KOPT-K1 (cell line): ENCODE measurements around the gene USHBP1.
A peak's percentile ranks its signal among the peaks of the same experiment; 100 is the strongest.
"Not testable (repeated sequence)": the region's sequence is repeated elsewhere in the genome, so short reads cannot be mapped to it uniquely, and the experiment has no call there.

Experiments
- H3K27ac ChIP-seq: fragments of 200-600 bp; sonication (generic); 2 replicates; pipeline ENCODE4 v1.5.1; 2016; ENCODE audit warnings: antibody characterized with exemption, mild to moderate bottlenecking, low read depth, low read length; ENCODE audit not compliant: poor library complexity, severe bottlenecking
- H3K36me3 ChIP-seq: fragments of 200-600 bp; sonication (generic); 2 replicates; pipeline ENCODE4 v1.5.1; 2017; ENCODE audit warnings: antibody characterized with exemption, mild to moderate bottlenecking, low read length, moderate library complexity; ENCODE audit not compliant: insufficient read depth
- H3K9me3 ChIP-seq: fragments of 200-600 bp; sonication (generic); 2 replicates; pipeline ENCODE4 v1.5.1; 2017; ENCODE audit warnings: antibody characterized with exemption, low read length, mild to moderate bottlenecking; ENCODE audit not compliant: insufficient read depth, poor library complexity, severe bottlenecking

The USHBP1 gene

DNA sequence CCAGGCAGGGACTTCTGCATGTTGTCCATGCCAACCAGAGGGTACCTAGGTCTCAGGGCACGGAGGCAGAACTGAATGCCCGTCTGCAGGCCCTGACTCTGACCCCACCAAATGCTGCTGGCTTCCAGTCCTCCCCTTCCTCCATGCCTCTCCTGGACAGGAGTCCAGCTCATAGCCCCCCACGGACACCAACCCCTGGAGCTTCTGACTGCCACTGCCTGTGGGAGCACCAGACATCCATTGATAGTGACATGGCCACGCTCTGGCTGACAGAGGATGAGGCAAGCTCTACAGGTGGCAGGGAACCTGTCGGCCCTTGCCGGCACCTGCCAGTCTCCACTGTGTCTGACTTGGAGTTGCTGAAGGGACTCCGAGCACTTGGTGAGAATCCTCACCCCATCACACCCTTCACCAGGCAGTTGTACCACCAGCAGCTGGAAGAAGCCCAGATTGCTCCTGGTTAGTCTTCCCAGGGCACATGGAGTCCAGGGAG, 19.0 kb upstream of the USHBP1 start:
- H3K27ac ChIP-seq, result no peak overlapping the region
- no peaks in the 10 kb centered on the region for H3K9me3 ChIP-seq
- peaks cover 50% of the 10 kb centered on the region for H3K36me3 ChIP-seq

GRCh38 chr19:17282488-17283125, 18.1 kb upstream of the USHBP1 start:
- peaks cover 55% of the 10 kb centered on the region for H3K36me3 ChIP-seq
- no peaks in the 10 kb centered on the region for H3K9me3 ChIP-seq
- H3K27ac ChIP-seq, result peak overlapping the region; percentile 64

DNA sequence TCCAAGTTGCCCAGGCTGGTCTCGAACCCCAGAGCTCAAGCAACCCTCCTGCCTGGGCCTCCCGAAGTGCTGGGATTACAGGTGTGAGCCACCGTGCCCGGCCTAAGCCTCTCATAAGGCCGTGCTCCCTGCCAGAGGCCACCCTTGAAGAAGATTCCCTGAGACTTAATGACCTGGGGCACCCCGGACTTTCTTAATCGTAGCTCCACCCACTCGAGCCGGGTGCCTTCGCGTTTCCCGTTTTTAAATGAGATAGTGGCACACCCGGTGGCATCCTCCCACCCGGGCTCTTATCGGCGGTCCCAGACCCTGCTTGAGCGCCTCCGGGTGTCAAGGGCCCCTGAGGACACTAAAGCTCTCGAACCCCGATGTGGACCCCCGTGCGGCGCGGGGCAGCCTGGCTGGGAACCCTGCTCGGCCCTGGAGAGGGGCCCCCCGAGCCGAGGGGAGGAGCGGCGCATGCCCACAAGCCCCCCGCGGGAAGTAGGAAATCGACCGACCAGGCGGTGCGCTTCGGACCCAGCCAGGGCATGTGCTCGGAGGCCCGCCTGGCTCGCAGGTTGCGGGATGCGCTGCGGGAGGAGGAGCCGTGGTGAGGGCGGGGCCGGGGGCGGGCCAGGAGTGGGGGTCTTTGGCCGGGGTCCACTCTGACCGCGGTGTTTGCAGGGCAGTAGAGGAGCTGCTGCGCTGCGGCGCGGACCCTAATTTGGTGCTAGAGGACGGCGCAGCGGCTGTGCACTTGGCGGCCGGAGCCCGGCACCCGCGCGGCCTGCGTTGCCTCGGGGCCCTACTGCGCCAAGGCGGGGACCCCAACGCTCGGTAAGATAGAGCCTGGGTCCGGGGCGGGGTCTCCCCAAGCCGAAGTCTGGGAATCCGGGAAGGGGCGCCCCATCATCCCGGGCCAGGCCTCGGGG, 17.1 kb upstream of the USHBP1 start, which contains the start of gene ANKLE1:
Gene ANKLE1 (plus strand): TSS at position 511 of the 914 bp plus-strand sequence. CDS start 20 bp downstream, at position 531.
- Histone ChIP-seq H3K36me3 (peaks cover 60% of the 10 kb centered on the region), H3K9me3 (no peaks in the 10 kb centered on the region), H3K27ac (peak within 1 kb of the TSS; percentile 64)

DNA sequence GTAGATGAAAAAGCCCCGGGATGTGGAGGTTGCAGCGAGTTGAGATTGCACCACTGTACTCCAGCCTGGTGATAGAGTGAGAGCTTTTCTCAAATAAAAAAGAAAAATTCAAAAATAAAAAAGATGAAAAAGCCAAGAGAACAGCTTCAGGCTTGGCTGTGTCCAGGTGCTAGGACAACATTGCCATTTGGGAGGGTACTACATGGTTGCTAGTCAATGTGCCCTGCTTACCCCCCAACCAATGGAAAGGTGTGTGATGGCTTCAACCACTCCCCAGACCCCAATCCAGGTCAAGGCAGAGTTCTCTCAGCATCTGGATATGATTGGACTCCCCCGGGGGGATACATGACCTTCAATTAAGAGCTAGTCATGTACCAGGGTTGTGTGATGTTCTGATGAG, 14.9 kb upstream of the USHBP1 start:
- Histone ChIP-seq H3K36me3 (peaks cover 61% of the 10 kb centered on the region), H3K27ac (no peak overlapping the region), H3K9me3 (no peaks in the 10 kb centered on the region)

DNA sequence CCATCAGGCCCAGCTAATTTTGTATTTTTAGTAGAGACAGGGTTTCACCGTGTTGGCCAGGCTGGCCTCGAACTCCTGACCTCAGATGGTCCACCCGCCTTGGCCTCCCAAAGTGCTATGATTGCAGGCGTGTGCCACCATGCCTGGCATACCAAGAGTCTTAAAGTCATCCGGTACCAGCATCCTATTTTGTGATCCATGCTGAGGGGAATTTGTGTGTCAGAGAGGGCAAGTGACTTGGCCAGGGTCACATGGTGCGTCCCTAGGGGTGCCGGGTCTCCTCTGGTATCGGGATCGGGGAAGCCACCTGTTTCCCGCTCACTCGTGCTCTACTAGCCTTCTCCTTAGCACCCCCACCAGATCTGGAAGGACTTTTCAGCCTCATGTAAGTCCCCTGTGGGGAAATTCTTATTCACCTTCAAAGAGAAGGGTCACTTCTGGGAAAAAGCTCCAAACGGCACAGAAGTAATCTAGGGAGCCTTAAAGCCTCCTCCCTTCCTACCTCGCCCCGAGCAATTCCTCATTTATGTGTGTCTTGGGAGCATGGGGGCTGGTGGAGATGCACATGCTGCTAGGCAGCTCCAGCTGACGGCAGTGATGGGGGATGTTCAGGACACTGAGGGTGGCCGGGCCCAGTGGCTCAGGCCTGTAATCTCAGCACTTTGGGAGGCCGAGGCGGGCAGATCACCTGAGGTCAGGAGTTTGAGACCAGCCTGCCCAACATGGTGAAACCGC, 11.1 kb upstream of the USHBP1 start:
- H3K9me3 ChIP-seq, result no peaks in the 10 kb centered on the region
- no peak overlapping the region for H3K27ac ChIP-seq
- peaks cover 77% of the 10 kb centered on the region for H3K36me3 ChIP-seq

GRCh38 chr19:17274892-17275291, 10.3 kb upstream of the USHBP1 start:
- not testable (repeated sequence) for H3K9me3 ChIP-seq, H3K27ac ChIP-seq
- peaks cover 83% of the 10 kb centered on the region for H3K36me3 ChIP-seq

GRCh38 chr19:17268754-17269153, 4.2 kb upstream of the USHBP1 start:
- Histone ChIP-seq H3K36me3 (peaks cover 42% of the 10 kb centered on the region), H3K27ac (peak overlapping the region; percentile 73), H3K9me3 (no peaks in the 10 kb centered on the region)

DNA sequence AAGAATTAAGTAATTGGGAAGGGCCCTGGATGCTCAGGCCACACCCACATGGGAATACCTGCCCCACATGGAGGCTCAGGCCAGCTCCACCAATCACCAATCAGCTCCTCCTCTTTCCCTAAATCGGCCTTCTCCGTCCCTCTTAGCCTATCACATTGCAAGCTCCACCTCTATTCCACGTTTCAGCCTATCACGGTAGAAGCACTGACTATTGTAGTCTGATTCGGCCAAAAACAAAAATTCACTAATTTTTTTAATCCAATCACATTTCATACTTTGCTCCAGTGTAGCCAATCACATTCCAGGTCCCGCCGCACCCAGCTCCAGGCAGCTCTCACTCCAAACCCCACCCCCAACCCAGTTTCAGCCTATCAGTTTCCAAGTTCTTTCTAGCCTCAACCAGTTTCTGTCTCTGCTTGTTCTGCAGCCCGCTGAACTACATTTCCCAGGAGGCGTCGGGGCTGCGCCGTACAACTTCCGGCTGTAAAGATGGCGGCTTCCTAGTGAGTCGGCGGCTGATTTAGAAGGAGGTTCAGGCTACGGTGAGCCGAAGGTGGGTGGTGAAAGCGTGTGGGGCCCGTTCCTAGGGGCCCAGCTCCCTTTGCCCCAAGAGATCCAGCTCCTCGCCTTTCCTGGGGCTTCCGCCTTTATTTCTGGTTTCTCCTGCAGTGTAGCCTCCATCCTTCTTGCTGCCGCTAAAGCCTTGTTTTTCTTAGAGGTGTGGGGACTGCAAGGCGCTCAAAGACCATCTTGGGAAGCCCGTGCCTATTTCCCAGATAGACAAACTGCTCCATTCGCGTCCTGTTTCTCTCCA, 2.6 kb upstream of the USHBP1 start, which contains the start of gene BABAM1:
Gene BABAM1 (plus strand): TSS at position 469 of the 814 bp plus-strand sequence. CDS start 1,364 bp downstream, outside the sequence.
- Histone ChIP-seq H3K27ac (peak within 1 kb of the TSS; percentile 73), H3K36me3 (peaks cover 29% of the 10 kb centered on the region), H3K9me3 (no peaks in the 10 kb centered on the region)

GRCh38 chr19:17266589-17266974, 2.0 kb upstream of the USHBP1 start:
- H3K9me3 ChIP-seq, result no peaks in the 10 kb centered on the region
- no peak overlapping the region for H3K27ac ChIP-seq
- H3K36me3 ChIP-seq, result peaks cover 23% of the 10 kb centered on the region

- H3K9me3 ChIP-seq, result no peaks in the 10 kb centered on the region
- no peak overlapping the region for H3K27ac ChIP-seq
- H3K36me3 ChIP-seq, result peaks cover 18% of the 10 kb centered on the region
Measured at GRCh38 chr19:17266026-17266425, 1.5 kb upstream of the USHBP1 start.

- H3K36me3 ChIP-seq, result peaks cover 4% of the 10 kb centered on the region; the same call in 1 of the 2 replicates
- no peak overlapping the region for H3K27ac ChIP-seq
- H3K9me3 ChIP-seq, result no peaks in the 10 kb centered on the region
Measured at GRCh38 chr19:17263712-17264640, 569 bp downstream of the USHBP1 start.

DNA sequence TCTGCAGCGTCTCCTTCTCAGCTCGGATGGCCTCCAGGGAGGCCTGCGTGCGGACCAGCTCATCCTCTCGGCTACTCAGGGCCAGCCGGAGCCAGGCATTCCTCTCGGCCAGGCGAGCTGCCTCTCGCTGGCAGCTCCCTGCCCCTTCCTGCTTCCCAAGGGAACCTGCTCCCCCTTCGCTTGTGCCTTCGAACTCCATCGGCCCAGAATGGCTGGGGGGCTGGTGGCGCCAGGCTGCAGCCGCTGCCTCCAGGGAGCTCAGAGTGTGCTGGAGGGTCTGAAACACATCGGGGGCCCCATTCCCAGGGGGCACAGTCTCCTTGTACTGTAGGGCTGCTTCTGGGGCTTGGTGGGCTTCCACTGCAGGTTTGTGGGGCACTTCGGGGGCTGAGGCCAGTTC, 2.0 kb downstream of the USHBP1 start:
- Histone ChIP-seq H3K9me3 (no peaks in the 10 kb centered on the region), H3K36me3 (no peaks in the 10 kb centered on the region), H3K27ac (no peak overlapping the region)

DNA sequence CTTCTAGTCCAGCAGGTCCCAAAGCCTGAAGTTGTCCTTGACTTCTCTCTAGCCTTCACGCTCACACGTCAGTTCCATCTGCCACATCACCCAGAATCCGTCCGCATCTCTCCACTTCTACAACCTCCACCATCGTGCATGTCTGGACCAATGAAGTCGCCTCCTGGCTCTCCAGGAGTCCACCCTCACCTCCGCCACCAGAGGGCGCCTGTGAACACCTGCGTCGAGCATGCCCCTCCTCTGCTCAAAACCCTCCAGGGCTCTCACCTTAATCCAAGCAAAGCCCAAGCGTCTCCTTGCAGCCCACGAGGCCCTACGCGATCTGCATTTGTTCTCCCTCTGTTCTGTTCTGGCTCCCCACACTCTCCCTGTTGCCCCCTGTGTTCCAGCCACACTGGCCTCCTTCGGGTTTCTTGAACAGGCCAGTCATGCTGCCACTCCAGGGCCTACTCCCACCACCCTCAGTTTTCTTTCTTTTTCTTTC, 3.7 kb downstream of the USHBP1 start:
- H3K9me3 ChIP-seq, result no peaks in the 10 kb centered on the region
- no peak overlapping the region for H3K27ac ChIP-seq
- no peaks in the 10 kb centered on the region for H3K36me3 ChIP-seq
